K562 (cell line): Measurements from ENCODE around the gene ZNF626.

Experiments
- CLOCK ChIP-seq: fragments of 250-450 bp; sonication (Bioruptor Pico); IDR thresholded peaks from 2 replicates; pipeline ENCODE4 v1.4.0; 2020; ENCODE audit warnings: mild to moderate bottlenecking, moderate library complexity, borderline replicate concordance
- CREB1 ChIP-seq, 2 experiments: sonication (generic) in 1 of 2; formaldehyde crosslinking in 1 of 2; IDR thresholded peaks; 2 replicates each; pipeline versions ENCODE4 v1.6.1 to v1.8.0; 2012 to 2022; ENCODE audit warnings: inconsistent platforms in 1 of 2, mild to moderate bottlenecking in 1 of 2, missing genetic modification reagents in 1 of 2, moderate library complexity in 1 of 2
- MYC ChIP-seq, 2 experiments: fragments of 250-450 bp in 1 of 2; sonication (Bioruptor Pico) in 1 of 2; IDR thresholded peaks; 2 replicates each; pipeline versions ENCODE4 v1.5.1 to v1.6.1; 2012 to 2021; ENCODE audit warnings: low read depth in 2 of 2, borderline replicate concordance in 1 of 2, improper control_type of control experiment in 1 of 2, low read length in 1 of 2, mild to moderate bottlenecking in 1 of 2, moderate library complexity in 1 of 2
- RCOR1 ChIP-seq, 2 experiments: IDR thresholded peaks; 2 replicates each; pipeline ENCODE4 v1.6.1; 2012; ENCODE audit warnings: low read depth in 2 of 2, low read length in 2 of 2, borderline replicate concordance in 1 of 2, improper control_type of control experiment in 1 of 2
- SLC30A9 ChIP-seq: fragments of 250-450 bp; sonication (Bioruptor Pico); IDR thresholded peaks from 2 replicates; pipeline ENCODE4 v1.8.0; 2022; ENCODE audit warnings: mild to moderate bottlenecking, moderate library complexity
- TF ChIP-seq, protein P1 (sequence below), 3 experiments: IDR thresholded peaks in 2 of 3; conservative IDR thresholded peaks in 1 of 3; 2 replicates each; pipeline ENCODE4 v1.5.1; 2011 to 2012; ENCODE audit warnings: low read length in 3 of 3, mild to moderate bottlenecking in 3 of 3, control low read depth in 2 of 3, improper control_type of control experiment in 1 of 3, inconsistent platforms in 1 of 3, low read depth in 1 of 3, mixed read lengths in 1 of 3, moderate library complexity in 1 of 3; ENCODE audit not compliant: insufficient read depth in 2 of 3
- TF ChIP-seq, protein P2 (sequence below): fragments of 250-450 bp; sonication (Bioruptor Pico); IDR thresholded peaks from 2 replicates; pipeline ENCODE4 v1.8.0; 2021; ENCODE audit warnings: moderate library complexity, mild to moderate bottlenecking, inconsistent platforms

DNA sequence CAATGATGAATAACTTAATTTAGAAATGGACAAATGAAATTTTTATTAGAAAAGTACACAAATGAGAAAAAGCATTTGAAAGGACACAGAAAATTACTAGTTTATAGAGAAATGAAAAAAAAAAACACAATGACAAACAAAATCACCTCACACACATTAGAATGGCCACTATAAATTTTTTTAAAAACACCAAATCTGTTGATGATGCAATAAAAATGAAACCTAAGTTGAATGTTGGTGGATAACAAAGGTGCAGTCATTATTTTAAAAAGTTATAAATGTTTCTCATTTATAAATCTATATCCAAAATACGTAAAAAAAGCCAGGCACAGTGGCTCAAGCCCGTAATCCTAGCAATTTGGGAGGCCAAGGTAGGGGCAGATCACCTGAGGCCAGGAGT, 20.8 kb downstream of the ZNF626 start:
- TF ChIP-seq CREB1 (IDR thresholded peaks at IDR 0.05) (no peak), CREB1 (CRISPR knock-in tag; IDR thresholded peaks at IDR 0.05) (no peak), RCOR1 (IDR thresholded peaks at IDR 0.05; ENCODE audit: borderline replicate concordance in 1 of 2, low read depth in 2 of 2, low read length in 2 of 2) (no peak), SLC30A9 (CRISPR knock-in tag) (no peak), MYC (IDR thresholded peaks at IDR 0.05; ENCODE audit: low read depth, low read length) (no peak), MYC (CRISPR knock-in tag; IDR thresholded peaks at IDR 0.05; ENCODE audit: borderline replicate concordance, low read depth) (no peak), CLOCK (no peak)
- TF ChIP-seq, protein P1, sequence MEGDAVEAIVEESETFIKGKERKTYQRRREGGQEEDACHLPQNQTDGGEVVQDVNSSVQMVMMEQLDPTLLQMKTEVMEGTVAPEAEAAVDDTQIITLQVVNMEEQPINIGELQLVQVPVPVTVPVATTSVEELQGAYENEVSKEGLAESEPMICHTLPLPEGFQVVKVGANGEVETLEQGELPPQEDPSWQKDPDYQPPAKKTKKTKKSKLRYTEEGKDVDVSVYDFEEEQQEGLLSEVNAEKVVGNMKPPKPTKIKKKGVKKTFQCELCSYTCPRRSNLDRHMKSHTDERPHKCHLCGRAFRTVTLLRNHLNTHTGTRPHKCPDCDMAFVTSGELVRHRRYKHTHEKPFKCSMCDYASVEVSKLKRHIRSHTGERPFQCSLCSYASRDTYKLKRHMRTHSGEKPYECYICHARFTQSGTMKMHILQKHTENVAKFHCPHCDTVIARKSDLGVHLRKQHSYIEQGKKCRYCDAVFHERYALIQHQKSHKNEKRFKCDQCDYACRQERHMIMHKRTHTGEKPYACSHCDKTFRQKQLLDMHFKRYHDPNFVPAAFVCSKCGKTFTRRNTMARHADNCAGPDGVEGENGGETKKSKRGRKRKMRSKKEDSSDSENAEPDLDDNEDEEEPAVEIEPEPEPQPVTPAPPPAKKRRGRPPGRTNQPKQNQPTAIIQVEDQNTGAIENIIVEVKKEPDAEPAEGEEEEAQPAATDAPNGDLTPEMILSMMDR (IDR thresholded peaks at IDR 0.05 in 2 of 3, conservative IDR thresholded peaks at IDR 0.05 in 1 of 3; ENCODE audit: insufficient read depth in 2 of 3, low read depth in 1 of 3, low read length in 3 of 3): no peak
- TF ChIP-seq, protein P2, sequence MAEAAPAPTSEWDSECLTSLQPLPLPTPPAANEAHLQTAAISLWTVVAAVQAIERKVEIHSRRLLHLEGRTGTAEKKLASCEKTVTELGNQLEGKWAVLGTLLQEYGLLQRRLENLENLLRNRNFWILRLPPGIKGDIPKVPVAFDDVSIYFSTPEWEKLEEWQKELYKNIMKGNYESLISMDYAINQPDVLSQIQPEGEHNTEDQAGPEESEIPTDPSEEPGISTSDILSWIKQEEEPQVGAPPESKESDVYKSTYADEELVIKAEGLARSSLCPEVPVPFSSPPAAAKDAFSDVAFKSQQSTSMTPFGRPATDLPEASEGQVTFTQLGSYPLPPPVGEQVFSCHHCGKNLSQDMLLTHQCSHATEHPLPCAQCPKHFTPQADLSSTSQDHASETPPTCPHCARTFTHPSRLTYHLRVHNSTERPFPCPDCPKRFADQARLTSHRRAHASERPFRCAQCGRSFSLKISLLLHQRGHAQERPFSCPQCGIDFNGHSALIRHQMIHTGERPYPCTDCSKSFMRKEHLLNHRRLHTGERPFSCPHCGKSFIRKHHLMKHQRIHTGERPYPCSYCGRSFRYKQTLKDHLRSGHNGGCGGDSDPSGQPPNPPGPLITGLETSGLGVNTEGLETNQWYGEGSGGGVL (CRISPR knock-in tag): no peak
